PC-9 (cell line): ENCODE results near the gene CCDC85C.

ENCODE experiments used
- CTCF ChIP-seq: fragments of 200-600 bp; sonication (generic); conservative IDR thresholded peaks from 2 replicates; pipeline ENCODE4 v1.6.1; 2017; ENCODE audit warnings: mixed run types, antibody characterized with exemption, mild to moderate bottlenecking, moderate library complexity
- EZH2 ChIP-seq: fragments of 200-600 bp; sonication (generic); IDR thresholded peaks from 2 replicates; pipeline ENCODE4 v1.8.0; 2017; ENCODE audit warnings: antibody characterized with exemption, low read depth

GRCh38 chr14:99593971-99594841, 9.8 kb downstream of the CCDC85C start:
- TF ChIP-seq CTCF = no peak
- TF ChIP-seq EZH2 = no peak
